HG03565 (cell line): ENCODE data around the gene CSN3.

Source experiments
- ATAC-seq: cut with Tn5 transposase; IDR thresholded peaks from one replicate; pipeline ENCODE4 v1.9.1; 2021; ENCODE audit warnings: mild to moderate bottlenecking, moderate library complexity; ENCODE audit not compliant: unreplicated experiment

The CSN3 gene

DNA sequence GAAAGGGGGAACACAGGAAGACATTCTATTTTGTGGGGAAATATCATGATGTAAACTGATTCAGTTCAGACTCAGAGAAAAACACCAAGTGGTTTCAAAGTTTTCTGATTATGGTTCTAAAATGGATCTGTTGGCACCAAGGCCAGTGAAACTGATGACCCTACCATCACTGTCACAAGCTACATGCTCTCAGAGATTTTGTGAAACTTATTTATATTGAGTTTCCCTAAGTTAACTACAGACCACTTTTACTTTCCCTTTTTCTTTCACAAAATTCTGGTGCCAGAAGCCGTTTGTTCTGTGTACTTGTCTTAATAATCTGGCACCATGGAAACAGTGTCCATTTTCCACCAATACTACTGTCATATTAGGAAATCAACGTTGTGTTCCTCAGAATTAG lies 48.9 kb downstream of the CSN3 start:
- no peak for ATAC-seq

DNA sequence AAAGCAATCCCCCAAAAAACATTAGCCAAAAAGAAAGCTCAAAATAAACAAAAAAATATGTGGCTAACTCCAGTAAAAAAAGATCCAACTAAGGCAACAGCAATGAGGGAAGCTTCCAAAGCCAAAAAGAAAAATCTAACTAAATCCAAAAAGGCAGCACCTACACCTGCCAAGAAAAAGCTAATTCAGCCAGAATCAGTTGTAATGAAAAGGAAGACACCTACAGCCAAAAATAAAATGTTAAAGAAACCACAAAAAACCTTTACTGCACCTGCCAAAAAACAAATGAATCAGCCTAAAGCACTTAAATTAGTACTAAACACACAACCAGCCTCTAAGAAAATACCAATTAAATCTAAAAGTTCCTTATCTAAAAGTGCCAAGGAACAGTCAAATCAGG lies 55.2 kb downstream of the CSN3 start:
- no peak for ATAC-seq

DNA sequence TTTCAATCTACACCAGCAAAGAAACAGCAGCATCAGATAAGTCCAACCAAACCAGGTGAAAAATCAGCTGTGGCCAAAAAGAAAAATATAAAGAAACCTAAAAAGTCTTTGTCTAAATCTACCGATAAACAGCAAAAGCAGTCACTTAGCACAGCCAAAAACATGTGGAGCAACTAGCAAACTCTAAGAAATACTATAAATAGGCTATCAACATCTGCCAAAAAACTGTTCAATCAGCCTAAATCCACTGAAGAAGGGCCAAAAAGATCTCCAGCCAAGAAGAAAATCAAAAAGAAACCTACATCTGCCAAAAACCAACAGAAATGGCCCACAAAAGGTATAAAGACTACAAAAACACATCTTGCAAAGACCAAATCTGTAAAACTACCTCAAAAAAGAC lies 55.7 kb downstream of the CSN3 start:
- no peak for ATAC-seq

DNA sequence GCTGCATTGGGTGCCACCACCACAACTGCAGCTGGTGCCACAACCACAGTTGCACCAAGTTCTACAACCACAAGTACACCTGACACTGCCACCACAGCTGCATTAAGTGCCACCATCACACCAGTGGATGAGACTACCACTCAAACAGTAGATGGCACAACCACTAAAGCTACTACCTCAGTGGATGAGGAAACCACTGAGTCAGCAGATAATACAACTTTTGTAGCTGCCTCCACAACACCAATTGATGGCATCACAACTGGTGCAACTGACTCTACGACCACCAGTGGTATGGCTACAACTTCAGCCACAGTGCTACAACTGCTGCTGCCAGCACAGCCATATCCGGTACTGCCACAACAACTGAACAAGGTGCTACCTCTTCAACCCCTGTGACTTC lies 57.2 kb downstream of the CSN3 start:
- no peak for ATAC-seq

DNA sequence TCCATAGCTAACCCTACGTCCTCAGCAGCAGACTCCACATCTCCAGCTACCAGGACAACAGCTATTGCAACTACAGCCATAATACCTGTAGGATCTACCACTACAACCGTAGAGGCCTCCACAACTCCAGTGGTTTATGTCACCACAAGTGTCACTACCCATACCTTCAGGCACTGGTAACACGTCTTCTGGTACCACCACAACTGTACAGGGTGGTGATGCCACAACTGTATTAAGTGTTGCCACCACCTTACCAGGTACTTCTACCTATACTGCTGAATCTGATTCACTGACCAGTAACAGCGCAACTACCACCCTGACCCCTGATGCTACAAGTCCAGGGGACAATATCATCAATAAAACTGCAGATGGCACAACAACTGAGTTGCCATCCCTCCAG lies 57.8 kb downstream of the CSN3 start:
- ATAC-seq, result no peak
